SK-N-SH (cell line): ENCODE results near the gene PPL. TPM values are rescaled to one million over a fixed set of nuclear protein-coding genes. Genes with fewer than 3 reads are reported as not detected.

Experiments
- CTCF ChIA-PET: fragments of 300-600, 350-600 bp; formaldehyde crosslinking; extraction: SDS; loops from one replicate; lab custom pipeline; 2021; lab: Yijun Ruan, JAX
- POLR2A ChIA-PET: fragments of 350-600 bp; sonication (Branson Sonifier 250); formaldehyde crosslinking; extraction: SDS; loops from one replicate; lab custom pipeline; 2020; ENCODE audit warnings: antibody characterized with exemption, inconsistent platforms; lab: Yijun Ruan, JAX
- DNase-seq: peaks from one replicate; pipeline ENCODE4 v3.0.0; 2012
- H2AFZ ChIP-seq: fragments of 200-600 bp; sonication (generic); 2 replicates; pipeline ENCODE4 v1.8.1; 2016; ENCODE audit warnings: antibody characterized with exemption, mild to moderate bottlenecking, low read depth
- H3F3A ChIP-seq: fragments of 200-600 bp; sonication (generic); replicated peaks from 2 replicates; pipeline ENCODE3; 2016; ENCODE audit warnings: antibody characterized with exemption, mild to moderate bottlenecking; ENCODE audit not compliant: insufficient read depth
- H3K27ac ChIP-seq, 2 experiments: fragments of 200-500 bp in 1 of 2; fragments of 200-600 bp in 1 of 2; sonication (Bioruptor generic) in 1 of 2; sonication (generic), shearing (Covaris generic) in 1 of 2; 2 replicates each; pipeline versions ENCODE4 v1.5.1 to v1.6.1; 2014 to 2016; ENCODE audit warnings: low read depth in 2 of 2, inconsistent platforms in 1 of 2, low read length in 1 of 2, mild to moderate bottlenecking in 1 of 2, mixed read lengths in 1 of 2
- H3K27me3 ChIP-seq: fragments of 200-600 bp; sonication (generic), shearing (Covaris generic); 2 replicates; pipeline ENCODE4 v1.6.1; 2016; ENCODE audit warnings: mixed run types; ENCODE audit not compliant: insufficient read depth
- H3K36me3 ChIP-seq, 2 experiments: fragments of 200-500 bp in 1 of 2; fragments of 200-600 bp in 1 of 2; sonication (Bioruptor generic) in 1 of 2; sonication (generic) in 1 of 2; replicated peaks in 1 of 2; 2 replicates each; pipeline versions ENCODE3 to v1.5.1; 2014 to 2016; ENCODE audit warnings: low read length in 1 of 2, mild to moderate bottlenecking in 1 of 2; ENCODE audit not compliant: insufficient read depth in 2 of 2, control insufficient read depth in 1 of 2
- H3K4me1 ChIP-seq, 2 experiments: fragments of 200-500 bp in 1 of 2; fragments of 200-600 bp in 1 of 2; sonication (Bioruptor generic) in 1 of 2; sonication (generic), shearing (Covaris generic) in 1 of 2; 2 replicates each; pipeline versions ENCODE4 v1.5.1 to v1.6.1; 2014 to 2016; ENCODE audit warnings: low read depth in 1 of 2, low read length in 1 of 2, mixed run types in 1 of 2; ENCODE audit not compliant: insufficient read depth in 2 of 2, control insufficient read depth in 1 of 2
- H3K4me2 ChIP-seq: fragments of 200-600 bp; sonication (generic), shearing (Covaris generic); 2 replicates; pipeline ENCODE4 v1.6.1; 2017; ENCODE audit warnings: mixed run types
- H3K4me3 ChIP-seq, 2 experiments: fragments of 200-500 bp in 1 of 2; fragments of 200-600 bp in 1 of 2; sonication (Bioruptor generic) in 1 of 2; sonication (generic), shearing (Covaris generic) in 1 of 2; 2 replicates each; pipeline versions ENCODE4 v1.5.1 to v1.8.1; 2014 to 2016; ENCODE audit warnings: low read depth in 2 of 2, inconsistent platforms in 1 of 2, low read length in 1 of 2, mild to moderate bottlenecking in 1 of 2, mixed read lengths in 1 of 2, moderate library complexity in 1 of 2
- H3K79me2 ChIP-seq: fragments of 200-600 bp; sonication (generic); 2 replicates; pipeline ENCODE4 v1.8.1; 2017; ENCODE audit warnings: mild to moderate bottlenecking; ENCODE audit not compliant: insufficient read depth
- H3K9ac ChIP-seq: fragments of 200-600 bp; sonication (generic); 2 replicates; pipeline ENCODE4 v1.6.1; 2017; ENCODE audit warnings: mixed run types
- H3K9me2 ChIP-seq: fragments of 200-600 bp; sonication (generic); 2 replicates; pipeline ENCODE4 v1.6.1; 2017; ENCODE audit warnings: mixed run types
- H3K9me3 ChIP-seq: fragments of 200-600 bp; sonication (generic); 2 replicates; pipeline ENCODE4 v1.6.1; 2017; ENCODE audit warnings: mixed run types, mild to moderate bottlenecking, moderate library complexity
- H4K20me1 ChIP-seq: fragments of 200-600 bp; sonication (generic); 2 replicates; pipeline ENCODE4 v1.6.1; 2017; ENCODE audit warnings: mild to moderate bottlenecking, mixed run types; ENCODE audit not compliant: insufficient read depth
- MEF2A ChIP-seq: IDR thresholded peaks from 2 replicates; pipeline ENCODE4 v1.4.0; 2012; ENCODE audit warnings: low read depth, borderline replicate concordance
- MXI1 ChIP-seq: IDR thresholded peaks from 2 replicates; pipeline ENCODE4 v1.6.1; 2012; ENCODE audit warnings: mild to moderate bottlenecking, low read depth, low read length, improper control_type of control experiment
- NRF1 ChIP-seq: IDR thresholded peaks from 2 replicates; pipeline ENCODE4 v1.6.1; 2012; ENCODE audit warnings: low read depth, mild to moderate bottlenecking, low read length
- REST ChIP-seq: IDR thresholded peaks from 2 replicates; pipeline ENCODE4 v1.6.1; 2012; ENCODE audit warnings: mild to moderate bottlenecking, low read depth, low read length, moderate library complexity
- TEAD4 ChIP-seq: IDR thresholded peaks from 2 replicates; pipeline ENCODE4 v1.4.0; 2012; ENCODE audit warnings: mild to moderate bottlenecking, borderline replicate concordance; ENCODE audit not compliant: insufficient read depth
- USF2 ChIP-seq: fragments of 150-350 bp; IDR thresholded peaks from 2 replicates; pipeline ENCODE4 v1.6.1; 2017; ENCODE audit warnings: antibody characterized with exemption, low read length, low read depth, borderline replicate concordance
- WGBS: methylation state at CpG from one replicate; pipeline ENCODE4 v1.1.6; 2017; ENCODE audit warnings: low lambda C conversion rate; 5-methylcytosine and 5-hydroxymethylcytosine counted together
- polyA plus RNA-seq, 3 experiments: library from polyadenylated mRNA; depleted of rRNA; stranded (reverse); fragments of >200 nt; gene quantifications; 2 replicates each; pipeline ENCODE4 v1.2.3, GENCODE V29; 2012

PPL gene
- polyA plus RNA-seq, 1 of the 3 experiments (the other 2 are of a cell fraction), result 24.6 TPM

GRCh38 chr16:4980691-4981090 is 43.7 kb upstream of the PPL start:
- TF ChIP-seq USF2, result no peak
- no peak for TF ChIP-seq MEF2A
- no peak for TF ChIP-seq REST
- TF ChIP-seq TEAD4, result no peak
- no peak overlapping the region for H2AFZ ChIP-seq
- no peaks in the 10 kb centered on the region for H3K36me3 ChIP-seq
- H3F3A ChIP-seq, result no peaks in the 10 kb centered on the region
- POLR2A ChIA-PET, result no interaction called here
- no peak overlapping the region for H3K4me2 ChIP-seq
- no peak overlapping the region for H3K9ac ChIP-seq
- H3K79me2 ChIP-seq, result no peaks in the 10 kb centered on the region
- H4K20me1 ChIP-seq, result no peaks in the 10 kb centered on the region
- H3K27ac ChIP-seq, result no peak overlapping the region
- no peaks in the 10 kb centered on the region for H3K9me3 ChIP-seq
- no peaks in the 10 kb centered on the region for H3K27me3 ChIP-seq
- CTCF ChIA-PET, result no interaction called here
- no peak for DNase-seq
- WGBS, result 61% methylated on average over 10 of the region's 10 CpGs
- H3K4me1 ChIP-seq, result no peaks in the 10 kb centered on the region
- no peaks in the 10 kb centered on the region for H3K9me2 ChIP-seq
- no peak overlapping the region for H3K4me3 ChIP-seq

DNA sequence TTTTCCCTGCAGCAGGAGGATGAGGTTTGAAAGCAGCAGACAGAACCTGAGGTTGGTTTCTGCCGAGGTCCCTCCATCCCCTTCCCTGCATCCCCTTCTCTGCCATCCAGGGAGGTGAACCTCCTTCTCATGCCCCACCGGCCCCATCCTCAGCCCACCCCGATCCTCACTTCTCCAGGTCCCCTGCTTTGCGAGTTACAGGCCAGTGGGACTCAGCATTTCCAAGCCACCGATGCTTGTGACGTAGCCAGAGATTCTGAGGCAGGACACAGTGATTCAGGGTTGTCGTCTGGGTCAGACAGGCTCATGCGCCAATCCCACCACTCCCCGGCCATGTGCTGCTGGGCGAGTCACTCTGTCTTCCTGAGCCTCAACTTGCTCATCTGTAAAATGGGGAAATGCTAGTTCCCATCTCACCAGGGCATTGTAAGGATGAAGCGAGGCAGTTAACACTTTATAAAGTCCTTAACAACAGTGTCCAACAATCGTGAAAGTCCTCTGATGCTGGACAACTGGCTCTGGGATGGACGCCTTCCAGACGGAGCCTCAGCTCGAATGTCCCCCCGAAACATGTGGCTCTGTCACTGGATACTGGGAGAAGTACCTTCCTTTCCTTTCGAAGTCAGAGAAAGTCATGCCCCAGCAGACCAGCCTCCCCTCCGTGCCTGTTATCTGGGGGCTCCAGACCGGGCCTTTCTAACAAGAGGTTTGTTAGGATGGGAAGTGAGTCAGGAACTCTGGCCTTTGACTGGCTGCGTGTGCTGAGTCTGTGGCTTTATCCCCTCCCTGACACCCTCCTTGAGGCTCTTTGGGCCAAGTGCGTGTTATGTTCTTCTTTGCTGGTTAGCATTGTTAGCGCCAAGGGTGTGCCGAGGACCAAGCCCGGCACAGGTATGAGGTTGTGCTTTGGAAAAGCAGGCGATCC is 43.0 kb upstream of the PPL start:
- Histone ChIP-seq H3K9me2 (no peaks in the 10 kb centered on the region), H3K4me1 (no peaks in the 10 kb centered on the region), H3K79me2 (no peaks in the 10 kb centered on the region), H3K4me2 (no peak overlapping the region), H3K9me3 (no peaks in the 10 kb centered on the region), H3K27ac (no peak overlapping the region), H3K27me3 (no peaks in the 10 kb centered on the region)
- CTCF ChIA-PET, result no interaction called here
- POLR2A ChIA-PET, result no interaction called here
- TF ChIP-seq MXI1, result no peak
- TF ChIP-seq NRF1, result no peak
- TF ChIP-seq, all 33 proteins: peak for 0
- Histone ChIP-seq H3F3A (no peaks in the 10 kb centered on the region), H3K36me3 (no peaks in the 10 kb centered on the region), H2AFZ (no peak overlapping the region), H3K9ac (no peak overlapping the region), H3K4me3 (no peak overlapping the region), H4K20me1 (no peaks in the 10 kb centered on the region)
- DNase-seq, result no peak
- WGBS, result 58% methylated on average over 25 of the region's 25 CpGs
